ENCODE data around the gene NKIRAS1.

NKIRAS1 gene

DNA sequence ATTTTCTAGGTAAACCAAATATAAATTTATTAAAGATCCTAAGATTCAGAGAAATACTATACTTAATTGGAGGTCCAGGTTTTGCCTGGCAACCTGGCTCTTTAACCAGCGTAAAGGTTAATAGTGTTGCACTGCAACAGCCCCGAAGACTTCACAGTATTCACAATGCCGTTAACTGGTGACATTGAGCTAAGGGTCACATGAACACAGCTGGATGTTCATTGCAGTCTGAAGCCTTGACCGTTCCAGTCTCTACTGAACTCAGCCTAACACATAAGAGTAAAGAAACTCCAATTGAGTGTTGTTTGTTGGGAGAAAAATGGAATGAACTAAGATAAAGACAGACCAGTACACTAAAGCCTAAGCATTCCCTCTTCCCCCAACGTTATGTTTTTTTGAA is 26.8 kb downstream of the NKIRAS1 start:
- Histone ChIP-seq H4K20me1 (ENCODE audit: low read depth, low read length) (no peaks in the 10 kb centered on the region), H3K4me3 (ENCODE audit: insufficient read depth, low read length, poor library complexity, severe bottlenecking) (no peak overlapping the region), H3K27ac (ENCODE audit: low read depth, low read length) (no peak overlapping the region), H3K9ac (ENCODE audit: low read length) (no peak overlapping the region), H2AFZ (ENCODE audit: low read depth, low read length, severe bottlenecking) (no peak overlapping the region), H3K9me3 (ENCODE audit: insufficient read depth, low read length) (no peaks in the 10 kb centered on the region), H3K36me3 (ENCODE audit: low read length) (no peaks in the 10 kb centered on the region), H3K79me2 (ENCODE audit: insufficient read depth, low read length) (no peaks in the 10 kb centered on the region), H3K9me2 (replicated peaks; ENCODE audit: insufficient read depth, low read length) (no peaks in the 10 kb centered on the region), H3K27me3 (ENCODE audit: low read length) (no peaks in the 10 kb centered on the region), H3F3A (ENCODE audit: insufficient read depth) (no peaks in the 10 kb centered on the region), H3K4me2 (ENCODE audit: low read depth, low read length, poor library complexity, severe bottlenecking) (no peak overlapping the region)
- TF ChIP-seq CTCF (IDR thresholded peaks at IDR 0.05; ENCODE audit: insufficient read depth, low read length, poor library complexity, severe bottlenecking) (no peak), EZH2phosphoT487 (conservative IDR thresholded peaks at IDR 0.05; ENCODE audit: low read length) (no peak)

DNA sequence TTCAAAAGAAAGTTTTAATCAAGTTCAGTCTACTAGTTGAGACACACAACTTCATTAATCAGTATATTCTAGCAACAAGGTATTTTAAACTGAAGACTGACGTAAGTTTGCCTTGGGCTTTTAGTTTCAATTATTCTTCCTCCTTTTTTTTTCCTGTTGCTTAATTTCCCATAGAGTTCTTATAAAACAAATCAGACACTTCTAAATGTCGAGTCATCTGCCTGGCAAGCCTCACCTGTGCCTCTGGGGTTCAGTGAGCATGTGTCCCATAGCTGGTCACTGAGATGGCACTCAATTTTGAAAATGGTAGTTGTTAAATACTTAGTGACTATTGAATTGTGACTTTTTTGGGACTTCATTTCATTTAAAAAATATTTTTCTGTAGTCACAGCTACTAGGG is 27.4 kb downstream of the NKIRAS1 start:
- H2AFZ ChIP-seq (ENCODE audit: low read depth, low read length, severe bottlenecking): no peak overlapping the region
- H3K4me3 ChIP-seq (ENCODE audit: insufficient read depth, low read length, poor library complexity, severe bottlenecking): no peak overlapping the region
- H3K4me2 ChIP-seq (ENCODE audit: low read depth, low read length, poor library complexity, severe bottlenecking): no peak overlapping the region
- H3K27me3 ChIP-seq (ENCODE audit: low read length): no peaks in the 10 kb centered on the region
- no peak overlapping the region for H3K9ac ChIP-seq (ENCODE audit: low read length)
- H3K9me3 ChIP-seq (ENCODE audit: insufficient read depth, low read length): no peaks in the 10 kb centered on the region
- TF ChIP-seq CTCF (IDR thresholded peaks at IDR 0.05; ENCODE audit: insufficient read depth, low read length, poor library complexity, severe bottlenecking) (no peak), EZH2phosphoT487 (conservative IDR thresholded peaks at IDR 0.05; ENCODE audit: low read length) (no peak)
- H3K9me2 ChIP-seq (replicated peaks; ENCODE audit: insufficient read depth, low read length): no peaks in the 10 kb centered on the region
- no peaks in the 10 kb centered on the region for H3K79me2 ChIP-seq (ENCODE audit: insufficient read depth, low read length)
- H3K27ac ChIP-seq (ENCODE audit: low read depth, low read length): no peak overlapping the region
- H3F3A ChIP-seq (ENCODE audit: insufficient read depth): no peaks in the 10 kb centered on the region
- no peaks in the 10 kb centered on the region for H3K36me3 ChIP-seq (ENCODE audit: low read length)
- H4K20me1 ChIP-seq (ENCODE audit: low read depth, low read length): no peaks in the 10 kb centered on the region

DNA sequence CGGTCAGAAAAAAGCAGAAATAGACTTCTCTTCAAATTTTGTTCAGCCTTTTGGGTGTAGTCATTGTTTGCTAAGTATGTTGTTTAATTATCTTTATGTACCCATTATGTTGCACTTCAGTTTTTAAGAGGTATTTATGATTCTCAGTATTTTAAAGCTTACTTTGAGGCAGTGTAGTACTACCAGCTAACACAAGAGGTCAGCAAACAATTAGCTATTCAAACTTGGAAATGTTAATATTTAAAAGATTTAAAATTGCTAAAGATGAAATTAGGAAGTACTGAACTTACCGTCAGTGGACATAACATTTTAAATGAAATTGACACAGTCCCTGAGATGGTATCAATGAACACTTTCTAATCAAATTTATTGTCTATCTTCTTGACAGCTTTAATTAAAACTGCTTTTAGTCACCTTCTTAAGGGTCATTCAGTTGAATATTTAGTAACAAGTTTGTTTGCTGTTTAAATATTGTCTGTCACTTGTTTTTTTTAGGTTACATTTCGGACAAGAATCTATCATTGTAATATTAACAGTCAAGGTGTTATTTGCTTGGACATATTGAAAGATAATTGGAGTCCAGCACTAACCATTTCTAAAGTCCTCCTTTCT is 28.1 kb downstream of the NKIRAS1 start:
- Histone ChIP-seq H3F3A (ENCODE audit: insufficient read depth) (no peaks in the 10 kb centered on the region), H3K9me2 (replicated peaks; ENCODE audit: insufficient read depth, low read length) (no peaks in the 10 kb centered on the region), H3K27me3 (ENCODE audit: low read length) (no peaks in the 10 kb centered on the region), H3K9ac (ENCODE audit: low read length) (no peak overlapping the region), H3K9me3 (ENCODE audit: insufficient read depth, low read length) (no peaks in the 10 kb centered on the region), H3K27ac (ENCODE audit: low read depth, low read length) (no peak overlapping the region), H3K36me3 (ENCODE audit: low read length) (no peaks in the 10 kb centered on the region), H3K4me3 (ENCODE audit: insufficient read depth, low read length, poor library complexity, severe bottlenecking) (no peak overlapping the region), H4K20me1 (ENCODE audit: low read depth, low read length) (no peaks in the 10 kb centered on the region), H3K4me2 (ENCODE audit: low read depth, low read length, poor library complexity, severe bottlenecking) (no peak overlapping the region), H2AFZ (ENCODE audit: low read depth, low read length, severe bottlenecking) (no peak overlapping the region), H3K79me2 (ENCODE audit: insufficient read depth, low read length) (no peaks in the 10 kb centered on the region)
- TF ChIP-seq EZH2phosphoT487 (conservative IDR thresholded peaks at IDR 0.05; ENCODE audit: low read length) (no peak), CTCF (IDR thresholded peaks at IDR 0.05; ENCODE audit: insufficient read depth, low read length, poor library complexity, severe bottlenecking) (peak; percentile 88)
